ENCODE results near the gene SEMA4B.
"Not testable (repeated sequence)": the region's sequence is repeated elsewhere in the genome, so short reads cannot be mapped to it uniquely, and the experiment has no call there.

The SEMA4B gene, protein sequence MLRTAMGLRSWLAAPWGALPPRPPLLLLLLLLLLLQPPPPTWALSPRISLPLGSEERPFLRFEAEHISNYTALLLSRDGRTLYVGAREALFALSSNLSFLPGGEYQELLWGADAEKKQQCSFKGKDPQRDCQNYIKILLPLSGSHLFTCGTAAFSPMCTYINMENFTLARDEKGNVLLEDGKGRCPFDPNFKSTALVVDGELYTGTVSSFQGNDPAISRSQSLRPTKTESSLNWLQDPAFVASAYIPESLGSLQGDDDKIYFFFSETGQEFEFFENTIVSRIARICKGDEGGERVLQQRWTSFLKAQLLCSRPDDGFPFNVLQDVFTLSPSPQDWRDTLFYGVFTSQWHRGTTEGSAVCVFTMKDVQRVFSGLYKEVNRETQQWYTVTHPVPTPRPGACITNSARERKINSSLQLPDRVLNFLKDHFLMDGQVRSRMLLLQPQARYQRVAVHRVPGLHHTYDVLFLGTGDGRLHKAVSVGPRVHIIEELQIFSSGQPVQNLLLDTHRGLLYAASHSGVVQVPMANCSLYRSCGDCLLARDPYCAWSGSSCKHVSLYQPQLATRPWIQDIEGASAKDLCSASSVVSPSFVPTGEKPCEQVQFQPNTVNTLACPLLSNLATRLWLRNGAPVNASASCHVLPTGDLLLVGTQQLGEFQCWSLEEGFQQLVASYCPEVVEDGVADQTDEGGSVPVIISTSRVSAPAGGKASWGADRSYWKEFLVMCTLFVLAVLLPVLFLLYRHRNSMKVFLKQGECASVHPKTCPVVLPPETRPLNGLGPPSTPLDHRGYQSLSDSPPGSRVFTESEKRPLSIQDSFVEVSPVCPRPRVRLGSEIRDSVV

DNA sequence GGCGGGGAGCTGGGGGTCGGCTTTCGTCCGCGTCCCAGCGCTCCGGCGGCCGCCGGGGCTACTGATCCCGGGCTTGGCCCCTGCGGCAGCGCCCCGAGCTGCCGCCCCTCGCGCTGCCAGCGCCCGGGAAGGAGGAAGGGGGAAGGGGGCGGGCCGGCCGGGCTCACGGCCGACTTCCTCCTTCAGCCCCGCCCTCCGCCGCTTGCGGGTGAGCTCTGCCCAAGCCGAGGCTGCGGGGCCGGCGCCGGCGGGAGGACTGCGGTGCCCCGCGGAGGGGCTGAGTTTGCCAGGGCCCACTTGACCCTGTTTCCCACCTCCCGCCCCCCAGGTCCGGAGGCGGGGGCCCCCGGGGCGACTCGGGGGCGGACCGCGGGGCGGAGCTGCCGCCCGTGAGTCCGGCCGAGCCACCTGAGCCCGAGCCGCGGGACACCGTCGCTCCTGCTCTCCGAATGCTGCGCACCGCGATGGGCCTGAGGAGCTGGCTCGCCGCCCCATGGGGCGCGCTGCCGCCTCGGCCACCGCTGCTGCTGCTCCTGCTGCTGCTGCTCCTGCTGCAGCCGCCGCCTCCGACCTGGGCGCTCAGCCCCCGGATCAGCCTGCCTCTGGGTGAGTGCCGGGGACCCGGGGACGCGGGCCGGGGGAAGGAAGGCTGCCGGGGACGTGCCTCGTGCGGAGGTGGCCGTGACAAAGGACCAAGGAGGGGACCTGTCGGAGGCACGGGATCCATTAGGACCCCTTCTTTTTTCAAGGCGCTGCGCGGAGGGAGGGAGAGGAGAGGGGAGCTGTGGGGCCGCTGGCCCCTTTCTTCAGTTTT, at the start of gene SEMA4B:
SEMA4B (plus strand) TSS at position 201 of the 814 bp plus-strand sequence; CDS start at position 450, 249 bp downstream.
- DNase-seq = peak; percentile 49 to 66

DNA sequence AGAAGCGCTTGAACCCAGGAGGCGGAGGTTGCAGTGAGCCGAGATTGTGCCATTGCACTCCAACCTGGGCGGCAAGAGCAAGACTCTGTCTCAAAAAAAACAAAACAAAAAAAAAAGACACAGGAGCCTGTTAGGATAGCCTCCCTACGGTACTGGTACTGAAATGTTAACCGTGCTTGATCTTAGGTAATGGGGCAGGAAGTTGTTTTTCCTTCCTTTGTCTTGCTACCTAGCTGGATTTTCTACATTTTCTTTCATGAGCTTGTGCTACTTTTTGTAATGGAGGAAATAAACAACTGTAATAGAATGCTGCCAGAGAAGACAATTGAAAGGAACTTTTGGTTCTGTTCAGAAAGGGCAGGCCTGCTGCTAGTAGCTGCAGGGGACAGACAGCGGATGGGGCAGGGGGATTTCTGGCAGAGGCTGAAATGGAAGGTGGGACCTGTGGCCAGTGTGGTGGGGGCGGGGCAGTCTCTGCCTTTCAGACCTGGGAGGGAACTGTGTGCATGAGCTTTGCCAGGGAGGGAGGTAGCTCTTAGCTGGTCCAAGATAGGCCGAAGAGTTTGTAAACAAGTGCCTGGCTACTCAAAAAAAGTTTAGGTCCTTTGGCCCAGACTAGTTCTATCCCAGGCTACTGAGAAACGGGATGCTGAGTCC, 49.0 kb upstream of the SEMA4B start:
- DNase-seq = no peak

DNA sequence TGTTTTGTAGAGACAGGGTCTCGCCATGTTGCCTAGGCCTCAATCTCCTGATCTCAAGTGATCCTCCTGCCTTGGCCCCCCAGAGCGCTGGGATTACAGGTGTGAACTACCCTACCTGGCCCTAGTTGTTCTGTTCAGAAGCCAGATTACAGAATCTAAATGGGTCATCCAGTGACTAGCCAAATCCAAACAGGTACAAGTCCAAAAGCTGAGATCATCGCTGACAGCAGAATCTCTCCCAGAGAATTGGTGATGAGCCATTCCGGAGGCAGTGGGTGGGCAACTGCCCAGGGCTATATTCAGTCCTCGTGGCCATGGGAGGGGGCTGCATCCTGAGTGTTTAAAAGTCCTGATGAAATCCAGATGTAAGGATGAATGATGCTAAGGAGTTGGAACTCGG, 47.5 kb upstream of the SEMA4B start:
- DNase-seq = no peak

DNA sequence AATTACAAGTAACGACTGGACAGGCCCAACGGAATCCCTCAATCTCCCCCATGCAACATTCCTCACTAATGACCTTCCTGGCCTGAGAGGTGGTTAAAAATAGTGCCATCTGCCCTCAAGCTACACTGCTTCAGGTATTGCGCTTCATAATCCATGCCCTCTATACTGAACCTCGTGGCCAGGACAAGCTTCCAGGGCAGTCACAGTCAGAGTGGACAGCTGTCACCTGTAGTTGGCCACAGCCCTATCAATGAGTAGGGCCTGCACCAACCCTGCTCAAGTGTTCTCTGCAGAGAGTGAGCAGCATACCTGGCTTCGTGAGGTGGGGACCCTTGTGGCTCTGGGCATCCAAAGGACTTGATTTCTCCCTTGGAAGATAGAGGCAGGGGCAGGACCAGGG, 46.9 kb upstream of the SEMA4B start:
- no peak for DNase-seq

DNA sequence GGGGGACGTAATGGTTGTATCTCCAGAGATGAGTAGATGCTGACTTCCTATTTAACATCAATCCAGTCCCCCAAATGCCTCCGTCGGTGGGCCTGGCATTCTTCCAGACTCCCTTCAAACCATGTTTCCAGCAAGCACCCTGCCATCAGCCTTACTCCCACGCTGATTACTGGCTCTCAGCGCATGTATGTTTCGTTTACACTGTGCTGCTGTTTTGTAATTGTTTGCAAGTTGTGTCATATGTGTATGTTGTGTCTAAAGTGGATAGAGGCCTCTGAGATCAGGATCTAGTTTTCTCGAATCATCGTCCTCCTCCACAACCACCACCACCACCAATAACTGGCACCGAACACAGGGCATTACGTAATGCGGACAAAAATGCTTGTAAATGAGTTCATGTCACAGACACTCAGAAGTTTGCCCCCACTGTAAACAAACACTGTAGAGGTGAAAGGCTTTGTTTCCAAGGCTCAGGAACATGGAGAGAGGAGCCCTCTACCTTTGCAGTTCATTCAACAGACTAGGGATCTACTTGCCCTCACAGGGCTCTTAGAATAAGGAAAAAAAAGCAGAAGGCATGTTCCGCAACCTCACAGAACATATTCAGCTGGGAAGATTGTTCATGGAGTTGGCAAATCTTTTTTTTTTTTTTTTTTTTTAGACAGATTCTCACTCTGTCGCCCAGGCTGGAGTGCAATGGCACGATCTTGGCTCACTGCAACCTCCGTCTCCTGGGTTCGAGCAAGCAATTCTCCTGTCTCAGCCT, 46.1 kb upstream of the SEMA4B start:
- DNase-seq = no peak

DNA sequence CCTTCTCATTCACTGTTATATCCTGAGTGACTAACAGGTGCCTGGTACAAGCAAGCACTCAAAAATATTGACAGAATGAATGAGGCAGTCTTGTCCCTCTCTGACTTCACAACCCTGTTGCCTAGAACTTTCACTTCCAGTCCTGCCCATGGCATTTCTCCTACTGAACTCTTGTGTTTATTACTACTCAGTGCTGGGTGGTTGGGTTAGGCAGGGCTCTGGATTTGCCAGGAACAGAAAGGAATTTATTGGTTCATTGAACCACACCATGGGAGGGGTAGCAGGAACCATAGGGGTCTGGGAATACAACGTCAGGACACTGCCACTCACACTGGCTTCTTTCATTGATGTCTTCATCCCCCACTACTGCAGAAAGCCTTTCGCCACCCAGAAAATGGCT, 41.9 kb upstream of the SEMA4B start:
- DNase-seq = no peak

DNA sequence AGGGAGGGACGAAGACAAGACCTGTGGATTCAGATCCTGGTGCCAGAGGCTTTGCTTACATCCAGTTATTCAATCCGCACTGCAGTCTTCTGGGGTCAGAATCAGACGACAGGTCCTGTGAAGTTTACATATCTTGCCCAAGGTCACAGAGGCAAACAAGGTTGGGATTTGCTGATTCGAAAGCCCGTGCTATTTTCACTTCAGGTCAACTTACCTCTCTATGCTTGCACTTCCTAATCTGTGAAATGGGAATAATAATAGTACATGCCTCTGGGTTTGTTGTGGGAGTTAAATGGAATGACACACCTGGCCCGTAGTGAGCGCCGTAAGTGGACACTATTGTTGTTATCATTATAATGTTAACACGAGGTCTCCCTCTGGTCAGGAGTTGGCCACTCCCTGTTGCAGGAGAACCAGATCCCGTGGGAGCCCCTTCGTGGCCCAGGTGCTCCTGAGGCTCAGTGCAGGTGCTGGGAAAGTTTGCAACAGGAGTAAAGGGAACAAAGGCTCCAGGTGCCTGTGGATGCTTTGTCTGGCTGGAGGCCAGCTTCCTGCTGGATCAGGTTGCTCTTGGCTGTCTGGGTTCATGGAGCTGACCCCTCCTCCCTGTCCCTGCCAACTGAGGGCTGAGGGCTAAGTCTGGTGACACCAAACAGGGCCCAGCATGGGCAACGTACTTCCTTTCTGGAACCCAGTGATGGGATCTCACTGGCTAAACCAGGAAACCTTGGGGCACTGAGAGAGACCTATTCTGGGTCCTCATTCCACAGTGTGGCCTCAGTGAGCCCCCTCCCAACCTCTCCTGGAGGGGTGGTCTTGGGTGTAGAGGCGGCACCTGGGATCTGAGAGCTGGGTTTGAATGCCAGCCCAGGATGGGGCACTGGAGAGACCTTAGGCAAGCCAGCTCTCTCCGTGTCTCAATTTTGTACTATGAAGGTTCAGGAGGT, 40.1 kb upstream of the SEMA4B start:
- DNase-seq = no peak

DNA sequence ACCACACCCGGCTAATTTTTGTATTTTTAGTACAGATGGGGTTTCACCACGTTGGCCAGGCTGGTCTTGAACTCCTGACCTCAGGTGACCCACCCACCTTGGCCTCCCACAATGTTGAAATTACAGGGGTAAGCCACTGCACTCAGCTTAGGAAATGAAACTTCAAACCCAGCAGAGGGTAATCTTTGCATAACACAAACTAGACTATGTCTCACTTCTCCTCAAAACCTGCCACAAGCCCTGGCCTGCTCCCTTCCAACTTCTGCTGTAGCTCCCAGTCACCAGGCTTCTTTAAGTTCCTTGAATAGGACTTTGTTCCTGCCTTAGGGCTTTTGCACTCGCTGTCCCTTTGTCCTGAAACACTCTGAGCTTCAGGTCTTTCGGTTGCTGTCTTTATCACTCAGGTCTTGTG, 39.2 kb upstream of the SEMA4B start:
- DNase-seq = no peak

DNA sequence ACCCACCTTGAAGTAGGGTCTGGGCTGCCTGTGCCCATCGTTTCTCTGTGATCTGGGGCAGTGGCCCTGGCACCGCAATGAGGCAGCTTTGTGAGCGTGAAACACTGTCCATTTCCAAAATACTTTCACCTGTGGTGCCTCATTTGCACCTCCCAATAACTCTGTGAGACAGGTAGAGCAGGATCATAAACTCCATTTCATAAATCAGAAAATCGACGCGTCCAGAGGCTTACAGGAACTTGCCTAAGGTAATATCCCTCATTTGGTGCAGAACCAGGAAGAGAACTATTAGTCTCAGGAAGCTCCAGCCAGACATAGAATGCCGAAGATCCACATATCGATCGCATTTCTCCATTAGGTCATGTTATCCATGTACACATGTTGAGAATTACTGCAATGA, 38.2 kb upstream of the SEMA4B start:
- DNase-seq = no peak

DNA sequence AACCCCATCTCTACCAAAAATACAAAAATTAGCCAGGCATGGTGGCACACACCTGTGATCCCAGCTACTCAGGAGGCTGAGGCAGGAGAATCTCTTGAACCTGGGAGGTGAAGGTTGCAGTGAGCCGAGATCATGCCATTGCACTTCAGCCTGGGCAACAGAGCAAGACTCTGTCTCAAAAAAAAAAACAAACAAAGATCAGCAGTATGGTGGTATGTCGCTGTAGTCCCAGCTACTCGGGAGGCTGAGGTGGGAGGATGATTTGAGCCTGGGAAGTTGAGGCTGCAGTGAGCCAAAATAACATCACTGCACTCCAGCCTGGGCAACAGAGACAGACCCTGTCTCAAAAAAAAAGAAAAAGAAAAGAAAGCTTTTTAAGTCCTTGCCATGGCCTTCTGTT, 36.9 kb upstream of the SEMA4B start:
- DNase-seq = not testable (repeated sequence)

DNA sequence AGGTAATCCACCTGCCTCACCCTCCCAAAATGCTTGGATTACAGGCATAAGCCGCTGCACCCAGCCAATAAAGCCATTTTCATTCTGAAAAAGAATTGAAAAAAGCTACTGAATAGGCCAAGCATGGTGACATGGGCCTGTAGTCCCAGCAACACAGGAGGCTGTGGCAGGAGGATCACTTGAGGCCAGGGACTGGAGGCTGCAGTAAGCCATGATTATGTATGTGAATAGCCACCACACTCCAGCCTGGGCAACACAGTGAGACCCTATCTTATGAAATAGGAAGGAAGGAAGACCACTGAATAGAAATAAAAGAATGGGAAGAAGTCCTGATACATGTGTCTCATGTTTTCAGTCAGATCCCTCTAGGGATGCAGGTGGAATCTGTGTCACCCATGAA, 36.0 kb upstream of the SEMA4B start:
- no peak for DNase-seq

DNA sequence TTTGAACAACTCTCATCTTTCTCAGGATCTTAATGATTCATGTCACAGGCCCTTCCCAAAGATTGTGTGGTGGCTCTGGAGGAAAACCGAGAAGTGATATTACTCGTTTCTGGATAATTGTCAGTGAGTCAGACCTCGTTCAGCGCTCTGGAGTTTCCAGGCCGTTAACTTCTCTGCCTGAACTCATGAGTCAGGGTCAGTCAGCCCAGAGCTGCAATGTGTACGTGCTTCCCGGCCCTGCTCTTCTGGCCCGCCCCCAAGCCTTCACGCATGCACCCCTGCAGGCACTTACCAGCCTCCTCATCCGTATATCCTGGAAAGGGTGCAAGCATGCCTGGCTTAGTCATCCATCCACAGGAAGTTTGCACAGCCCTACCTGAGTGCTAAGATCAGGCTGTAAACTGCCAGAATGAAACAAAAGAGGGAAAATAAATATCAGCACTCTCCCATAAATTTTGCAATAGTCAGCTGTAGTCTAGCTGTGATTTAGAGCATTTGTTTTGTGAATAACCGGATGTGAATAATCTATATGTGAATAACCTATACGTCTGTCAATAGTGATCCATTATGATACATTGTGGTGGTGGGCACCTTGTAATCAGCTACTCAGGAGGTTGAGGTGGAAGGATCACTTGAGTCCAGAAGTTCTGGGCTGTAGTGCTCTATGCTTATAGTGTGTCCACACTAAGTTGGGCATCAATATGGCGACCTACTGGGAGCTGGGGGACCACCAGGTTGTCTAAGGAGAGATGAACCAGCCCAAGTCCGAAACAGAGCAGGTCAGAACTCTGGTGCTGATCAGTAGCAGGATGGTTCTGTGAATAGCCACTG, 35.3 kb upstream of the SEMA4B start:
- peak; percentile 49 to 52 for DNase-seq

DNA sequence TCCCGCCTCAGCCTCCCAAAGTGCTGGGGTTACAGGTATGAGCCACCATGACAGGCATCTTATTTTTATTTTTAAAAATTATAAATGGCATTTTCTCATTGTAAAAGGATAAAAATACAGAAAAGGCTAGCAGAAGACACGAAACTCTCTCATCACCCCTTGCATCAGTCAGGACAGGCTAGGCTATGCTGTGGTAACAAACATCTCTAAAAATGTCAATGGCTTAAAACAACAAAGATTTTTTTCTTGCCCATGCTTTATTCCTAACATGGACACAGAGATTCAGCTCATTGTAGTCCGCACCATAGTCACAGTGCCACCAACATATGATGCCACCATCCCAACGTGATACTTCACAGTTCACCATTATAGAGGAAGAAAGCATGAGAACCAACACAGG, 34.0 kb upstream of the SEMA4B start:
- DNase-seq = no peak

DNA sequence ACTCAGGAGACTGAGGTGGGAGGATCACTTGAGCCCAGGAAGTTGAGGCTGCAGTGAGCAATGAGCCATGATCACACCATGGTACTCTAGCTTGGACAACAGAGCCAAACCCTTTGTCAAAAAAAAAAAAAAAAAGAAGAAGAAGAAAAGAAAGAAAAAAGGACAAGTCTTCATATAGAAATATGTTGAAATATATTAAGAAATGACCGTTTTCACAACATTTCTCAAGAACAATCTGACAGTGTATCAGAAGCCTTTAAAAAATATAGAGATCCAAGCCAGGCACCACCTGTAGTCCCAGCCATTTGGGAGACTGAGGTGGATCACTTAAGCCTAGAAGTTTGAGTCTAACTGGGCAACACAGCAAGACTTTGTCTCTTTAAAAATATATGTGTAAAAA, 29.5 kb upstream of the SEMA4B start:
- DNase-seq = no peak

DNA sequence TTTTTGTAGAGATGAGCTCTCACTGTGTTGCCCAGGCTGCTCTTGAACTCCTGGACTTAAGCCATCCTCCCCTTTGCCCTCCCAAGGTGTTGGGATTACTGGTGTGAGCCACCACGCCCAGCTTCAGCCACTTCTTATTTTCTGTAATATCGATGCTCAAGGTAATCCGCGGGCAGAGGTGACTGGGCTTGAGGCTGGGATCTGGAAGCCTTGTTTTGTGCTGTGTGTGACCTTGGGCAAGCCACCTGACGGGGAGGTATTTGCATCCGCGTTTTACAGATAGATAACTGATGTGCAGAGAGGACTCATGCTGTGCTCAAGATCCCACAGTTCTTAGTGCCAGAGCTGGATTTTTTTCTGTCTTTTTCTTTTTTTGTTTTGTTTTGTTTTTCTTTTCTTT, 27.8 kb upstream of the SEMA4B start:
- DNase-seq = no peak

DNA sequence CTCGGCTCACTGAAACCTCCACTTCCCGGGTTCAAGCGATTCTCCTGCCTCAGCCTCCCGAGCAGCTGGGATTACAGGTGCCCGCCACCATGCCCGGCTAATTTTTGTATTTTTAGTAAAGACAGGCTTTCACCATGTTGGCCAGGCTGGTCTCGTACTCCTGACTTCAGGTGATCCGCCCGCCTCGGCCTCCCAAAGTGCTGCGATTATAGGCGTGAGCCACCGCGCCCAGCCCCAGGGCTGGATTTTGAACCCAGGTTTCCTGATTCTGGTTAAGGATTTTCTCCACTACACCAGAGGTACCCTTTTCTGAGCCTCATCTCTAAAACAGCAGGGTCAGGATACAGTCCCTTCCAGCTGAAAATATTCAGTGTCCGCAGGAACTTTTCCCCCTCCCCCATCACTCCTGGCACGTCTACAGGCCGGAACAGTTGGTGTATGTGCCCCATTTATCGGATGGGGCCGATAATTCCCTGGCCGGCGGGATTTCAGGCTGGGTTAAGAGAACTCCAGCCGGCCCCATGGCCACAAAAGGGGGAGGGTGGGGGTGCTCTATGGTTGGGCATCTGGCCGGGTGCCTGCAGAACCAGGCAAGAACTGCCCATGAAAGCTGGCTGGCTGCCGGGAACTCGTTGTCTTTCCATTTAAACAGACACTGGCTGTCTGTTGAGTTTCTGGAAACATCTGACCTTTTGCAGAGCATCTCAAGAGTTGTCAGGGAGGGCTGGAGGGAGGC, 26.8 kb upstream of the SEMA4B start:
- DNase-seq = no peak

DNA sequence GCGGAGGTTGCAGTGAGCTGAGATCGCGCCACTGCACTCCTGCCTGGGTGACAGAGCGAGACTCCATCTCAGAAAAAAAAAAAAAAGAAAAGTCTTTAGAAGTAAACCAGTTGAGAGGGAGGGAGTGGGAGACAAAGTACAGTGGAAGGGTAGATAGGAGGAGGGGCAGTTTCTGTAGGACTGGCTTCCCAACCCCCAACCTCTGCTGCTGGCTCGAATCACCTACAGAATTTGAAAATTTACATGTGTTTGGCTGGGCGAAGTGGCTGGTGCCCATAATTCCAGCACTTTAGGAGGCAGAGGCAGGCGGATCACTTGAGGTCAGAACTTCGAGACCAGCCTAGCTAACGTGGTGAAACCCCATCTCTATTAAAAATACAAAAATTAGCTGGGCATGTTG, 24.1 kb upstream of the SEMA4B start:
- DNase-seq = no peak

DNA sequence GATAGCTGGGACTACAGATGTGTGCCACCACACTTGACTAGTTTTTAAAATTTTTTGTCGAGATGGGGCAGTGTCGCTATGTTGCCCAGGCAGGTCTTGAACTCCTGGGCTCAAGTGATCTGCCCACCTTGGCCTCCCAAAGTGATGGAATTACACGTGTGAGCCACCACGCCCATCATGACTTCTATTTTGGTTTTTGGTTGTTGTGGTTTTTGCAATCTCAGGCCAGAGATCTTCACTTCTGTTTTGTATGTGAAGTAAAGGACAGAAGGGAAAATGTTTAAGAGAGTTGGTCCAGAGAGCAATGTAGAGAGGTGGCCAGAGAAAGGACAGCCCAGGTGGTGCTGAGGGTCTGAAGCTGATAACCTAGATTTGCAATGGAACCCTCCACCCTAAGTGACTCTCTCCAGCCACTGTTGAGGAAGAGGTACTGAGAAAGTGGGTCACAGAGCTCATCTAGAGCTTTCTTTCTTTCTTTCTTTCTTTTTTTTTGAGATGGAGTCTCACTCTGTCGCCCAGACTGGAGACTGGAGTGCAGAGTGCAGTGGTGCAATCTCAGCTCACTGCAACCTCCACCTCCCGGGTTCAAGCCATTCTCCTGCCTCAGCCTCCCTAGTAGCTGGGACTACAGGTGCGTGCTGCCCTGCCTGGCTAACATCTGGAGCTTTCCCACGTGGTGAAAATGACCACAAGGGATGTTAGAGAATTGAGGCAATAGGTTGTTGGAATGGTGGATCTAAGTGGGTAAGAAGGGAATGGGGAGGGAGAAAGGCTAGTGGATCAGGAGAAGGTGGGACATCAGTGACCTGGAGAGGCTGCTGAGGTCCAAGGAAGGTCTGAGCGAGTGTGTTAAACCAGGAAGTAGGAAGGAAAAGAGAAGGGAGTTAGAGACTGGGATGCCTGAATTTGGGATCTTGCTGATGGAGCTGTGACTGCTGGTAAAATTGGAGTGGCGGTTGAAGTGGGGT, 22.4 kb upstream of the SEMA4B start:
- no peak for DNase-seq
